ENCODE measurements around the gene GZMB.
"Not testable (repeated sequence)": the region's sequence is repeated elsewhere in the genome, so short reads cannot be mapped to it uniquely, and the experiment has no call there.

Gene GZMB

GRCh38 chr14:24631749-24632335 lies 2.1 kb downstream of the GZMB start:
- DNase-seq (ENCODE audit: low spot score), result no peak

GRCh38 chr14:24630872-24631477 lies 3.0 kb downstream of the GZMB start:
- peak; percentile 4 for DNase-seq (ENCODE audit: low spot score)

- DNase-seq (ENCODE audit: low spot score), result no peak
These were observed 3.7 kb downstream of the GZMB start for GRCh38 chr14:24630087-24630871.

- DNase-seq (ENCODE audit: low spot score), result no peak
These were observed 4.5 kb downstream of the GZMB start for GRCh38 chr14:24629521-24629920.

GRCh38 chr14:24613747-24614146 lies 20.2 kb downstream of the GZMB start:
- no peak for DNase-seq (ENCODE audit: low spot score)

GRCh38 chr14:24613241-24613640 lies 20.7 kb downstream of the GZMB start:
- DNase-seq (ENCODE audit: low spot score), result no peak

GRCh38 chr14:24612196-24612595 lies 21.8 kb downstream of the GZMB start:
- no peak for DNase-seq (ENCODE audit: low spot score)

GRCh38 chr14:24609655-24610344 lies 24.2 kb downstream of the GZMB start, which contains the start of gene GZMH:
GZMH (minus strand) TSS chr14:24609685; CDS start chr14:24609613, 72 bp downstream.
- no peak for DNase-seq (ENCODE audit: low spot score)

GRCh38 chr14:24607635-24608514 lies 26.1 kb downstream of the GZMB start:
- no peak for DNase-seq (ENCODE audit: low spot score)

GRCh38 chr14:24607081-24607480 lies 26.9 kb downstream of the GZMB start:
- no peak for DNase-seq (ENCODE audit: low spot score)

GRCh38 chr14:24606297-24606696 lies 27.7 kb downstream of the GZMB start:
- no peak for DNase-seq (ENCODE audit: low spot score)

GRCh38 chr14:24605435-24606190 lies 28.4 kb downstream of the GZMB start:
- peak; percentile 29 for DNase-seq (ENCODE audit: low spot score)

- DNase-seq (ENCODE audit: low spot score), result no peak
These were observed 36.6 kb downstream of the GZMB start for GRCh38 chr14:24597403-24597802.

GRCh38 chr14:24595073-24595808 lies 38.7 kb downstream of the GZMB start:
- DNase-seq (ENCODE audit: low spot score), result peak; percentile 3

- DNase-seq (ENCODE audit: low spot score), result not testable (repeated sequence)
These were observed 43.0 kb downstream of the GZMB start for GRCh38 chr14:24591004-24591403.

- DNase-seq (ENCODE audit: low spot score), result not testable (repeated sequence)
These were observed 49.6 kb downstream of the GZMB start for GRCh38 chr14:24584402-24584801.
